ENCODE data around the gene PLB1.
A peak's percentile ranks its signal among the peaks of the same experiment; 100 is the strongest.
"Not testable (repeated sequence)": the region's sequence is repeated elsewhere in the genome, so short reads cannot be mapped to it uniquely, and the experiment has no call there.

PLB1 gene

DNA sequence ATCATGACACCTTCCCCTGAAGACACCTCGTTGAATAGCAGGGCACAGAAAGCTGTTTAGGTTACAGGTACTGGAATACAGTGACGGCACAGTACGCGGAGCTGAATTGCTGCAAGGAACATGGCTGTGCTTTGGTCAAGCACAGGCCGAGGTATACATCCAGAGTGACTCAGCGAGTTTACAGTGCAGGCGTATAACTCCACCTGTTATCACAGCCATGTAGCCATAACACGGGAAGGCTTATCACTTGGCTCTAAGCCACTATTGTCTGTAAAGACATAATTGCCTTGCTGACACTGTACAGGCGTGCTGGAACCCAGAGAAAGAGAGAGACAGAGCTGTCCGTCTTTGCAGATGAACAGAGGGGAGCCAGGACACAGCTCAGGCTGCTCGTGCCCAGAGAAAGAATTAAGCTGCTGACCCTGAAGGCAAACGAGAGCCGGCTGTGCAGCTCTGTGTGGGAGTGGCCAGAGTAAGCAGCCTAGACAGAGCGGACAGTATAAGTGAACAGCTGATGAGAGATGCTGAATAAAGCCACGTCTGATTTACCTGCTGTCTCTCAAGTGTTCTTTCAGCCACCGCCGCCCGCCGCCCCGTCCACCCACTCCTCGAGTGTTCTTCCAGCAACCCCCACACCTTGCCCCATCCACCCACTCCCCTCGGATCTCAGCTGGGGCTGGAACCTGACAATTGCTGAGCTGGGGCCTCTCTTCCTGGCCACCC lies 168.4 kb downstream of the PLB1 start:
- no peak overlapping the region for H3K27ac ChIP-seq (replicated peaks; ENCODE audit: low read length)
- no peak for DNase-seq (ENCODE audit: low spot score)
- H2BK5ac ChIP-seq (ENCODE audit: low read length) = no peak overlapping the region

DNA sequence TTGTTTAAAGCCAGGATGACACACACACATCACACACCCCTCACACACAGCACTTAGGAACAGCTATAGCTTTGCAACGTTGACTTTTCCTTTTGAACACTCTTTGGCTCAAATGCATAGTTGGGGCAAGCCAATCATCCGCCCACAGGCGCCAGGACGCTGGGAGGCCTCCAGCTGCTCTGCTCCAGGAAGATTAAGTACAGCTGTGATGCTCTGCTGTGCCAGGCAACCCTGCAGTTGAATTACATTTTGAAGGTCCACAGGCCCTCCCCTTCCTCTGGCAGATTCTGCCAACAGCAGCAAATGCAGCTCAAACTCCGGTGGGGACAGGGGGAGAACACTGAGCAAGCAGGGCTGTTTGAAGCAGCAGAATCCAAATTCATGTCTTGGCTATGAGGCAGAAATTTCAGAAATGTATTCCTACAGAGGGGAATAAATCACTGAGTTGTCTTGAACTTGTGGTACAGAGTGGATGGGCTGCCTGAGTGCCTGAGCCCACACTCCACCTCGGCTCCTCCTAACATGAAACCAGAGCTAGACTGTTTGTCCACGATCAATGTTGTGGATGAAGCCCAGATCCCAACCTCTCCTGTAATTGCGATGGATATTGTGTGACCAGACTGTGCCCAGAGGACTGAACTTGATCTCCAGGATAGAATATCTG lies 169.3 kb downstream of the PLB1 start:
- WGBS, 2 donors (ENCODE audit: extremely low coverage in 2 of 2, insufficient read length in 2 of 2, insufficient replicate concordance in 1 of 2) = no CpG with 5 or more reads among the region's 8 CpGs
- no peak overlapping the region for H4K91ac ChIP-seq (ENCODE audit: low read depth, low read length, poor library complexity)
- H3K36me3 ChIP-seq (replicated peaks in 1 of 2; ENCODE audit: control insufficient read depth in 2 of 2, insufficient read depth in 2 of 2, low read length in 2 of 2) = no peaks in the 10 kb centered on the region
- H3K27ac ChIP-seq (replicated peaks; ENCODE audit: low read length) = no peak overlapping the region
- H3K4me3 ChIP-seq (ENCODE audit: low read length in 2 of 2) = no peak overlapping the region
- no peak overlapping the region for H3K9ac ChIP-seq (ENCODE audit: low read depth, low read length, poor library complexity)
- H2AFZ ChIP-seq (ENCODE audit: low read length) = peak overlapping the region; percentile 53
- H3K18ac ChIP-seq (ENCODE audit: low read length) = no peak overlapping the region
- no peak overlapping the region for H3K4me2 ChIP-seq (ENCODE audit: insufficient read depth, low read length, poor library complexity, severe bottlenecking)
- peaks cover 8 to 18% of the 10 kb centered on the region in 2 donors for H3K4me1 ChIP-seq (ENCODE audit: control insufficient read depth in 2 of 2, insufficient read depth in 1 of 2, low read depth in 1 of 2, low read length in 2 of 2)
- no peak overlapping the region for H2BK5ac ChIP-seq (ENCODE audit: low read length)
- DNase-seq (ENCODE audit: low spot score) = no peak
- H3K9me3 ChIP-seq (replicated peaks in 1 of 2; ENCODE audit: control insufficient read depth in 2 of 2, insufficient read depth in 1 of 2, low read depth in 1 of 2, low read length in 2 of 2) = no peaks in the 10 kb centered on the region
- H3K23ac ChIP-seq (ENCODE audit: low read depth, low read length, poor library complexity) = no peak overlapping the region
- no peaks in the 10 kb centered on the region for H3K79me1 ChIP-seq (ENCODE audit: low read depth, low read length)
- no peak overlapping the region for H2BK12ac ChIP-seq (ENCODE audit: low read length)
- H2AK5ac ChIP-seq (ENCODE audit: low read depth, low read length) = no peak overlapping the region
- no peak overlapping the region for H4K8ac ChIP-seq (ENCODE audit: low read depth, low read length)
- no peak overlapping the region for H3K4ac ChIP-seq (ENCODE audit: low read length)
- H3K27me3 ChIP-seq (ENCODE audit: control insufficient read depth in 3 of 3, insufficient read depth in 3 of 3, low read depth in 1 of 3, low read length in 3 of 3) = no peaks in the 10 kb centered on the region
- H3K14ac ChIP-seq (ENCODE audit: low read length) = no peak overlapping the region
- no peak overlapping the region for H2BK15ac ChIP-seq (ENCODE audit: low read length)
- H2BK120ac ChIP-seq (ENCODE audit: low read depth, low read length) = no peak overlapping the region

More for the DNA sequence above, 168.4 kb downstream of the PLB1 start:
- no peak overlapping the region for H3K4ac ChIP-seq (ENCODE audit: low read length)
- peak overlapping the region; percentile 53 for H2AFZ ChIP-seq (ENCODE audit: low read length)
- no peaks in the 10 kb centered on the region for H3K36me3 ChIP-seq (replicated peaks in 1 of 2; ENCODE audit: control insufficient read depth in 2 of 2, insufficient read depth in 2 of 2, low read length in 2 of 2)
- H3K27me3 ChIP-seq (ENCODE audit: control insufficient read depth in 3 of 3, insufficient read depth in 3 of 3, low read depth in 1 of 3, low read length in 3 of 3) = no peaks in the 10 kb centered on the region
- no peak overlapping the region for H4K91ac ChIP-seq (ENCODE audit: low read depth, low read length, poor library complexity)
- H2BK120ac ChIP-seq (ENCODE audit: low read depth, low read length) = no peak overlapping the region
- H3K14ac ChIP-seq (ENCODE audit: low read length) = no peak overlapping the region
- no peak overlapping the region for H2AK5ac ChIP-seq (ENCODE audit: low read depth, low read length)
- no peak overlapping the region for H3K4me2 ChIP-seq (ENCODE audit: insufficient read depth, low read length, poor library complexity, severe bottlenecking)
- H4K8ac ChIP-seq (ENCODE audit: low read depth, low read length) = no peak overlapping the region
- peaks cover 8 to 16% of the 10 kb centered on the region in 2 donors for H3K4me1 ChIP-seq (ENCODE audit: control insufficient read depth in 2 of 2, insufficient read depth in 1 of 2, low read depth in 1 of 2, low read length in 2 of 2)
- H3K18ac ChIP-seq (ENCODE audit: low read length) = no peak overlapping the region
- peaks cover 0 to 7% of the 10 kb centered on the region in 2 donors for H3K9me3 ChIP-seq (replicated peaks in 1 of 2; ENCODE audit: control insufficient read depth in 2 of 2, insufficient read depth in 1 of 2, low read depth in 1 of 2, low read length in 2 of 2)
- no peak overlapping the region for H3K23ac ChIP-seq (ENCODE audit: low read depth, low read length, poor library complexity)
- H3K9ac ChIP-seq (ENCODE audit: low read depth, low read length, poor library complexity) = no peak overlapping the region
- no peak overlapping the region for H2BK12ac ChIP-seq (ENCODE audit: low read length)
- H3K4me3 ChIP-seq (ENCODE audit: low read length in 2 of 2) = no peak overlapping the region
- no peaks in the 10 kb centered on the region for H3K79me1 ChIP-seq (ENCODE audit: low read depth, low read length)
- no peak overlapping the region for H2BK15ac ChIP-seq (ENCODE audit: low read length)
- WGBS, 2 donors (ENCODE audit: extremely low coverage in 2 of 2, insufficient read length in 2 of 2, insufficient replicate concordance in 1 of 2) = no CpG with 5 or more reads among the region's 22 CpGs

DNA sequence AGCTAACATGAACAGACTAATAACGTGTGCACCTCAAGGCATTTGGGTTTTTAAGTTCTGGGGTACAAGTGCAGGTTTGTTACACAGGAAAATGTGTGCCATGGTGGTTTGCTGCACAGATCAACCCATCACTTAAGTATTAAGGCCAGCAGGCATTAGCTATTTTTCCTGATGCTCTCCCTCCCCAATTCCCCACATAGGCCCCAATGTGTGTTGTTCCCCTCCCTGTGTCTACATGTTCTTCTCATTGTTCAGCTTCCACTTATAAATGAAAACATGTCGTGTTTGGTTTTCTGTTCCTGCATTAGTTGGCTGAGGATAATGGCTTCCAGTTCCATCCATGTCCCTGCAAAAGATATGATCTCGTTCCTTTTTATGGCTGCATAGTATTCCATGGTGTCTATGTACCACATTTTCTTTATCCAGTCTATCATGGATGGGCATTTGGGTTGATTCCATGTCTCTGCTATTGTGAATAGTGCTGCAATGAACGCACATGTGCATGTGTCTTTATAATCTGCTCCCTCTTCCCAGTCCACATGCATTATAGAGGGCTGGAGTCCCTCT lies 170.0 kb downstream of the PLB1 start:
- not testable (repeated sequence) for H2AFZ ChIP-seq (ENCODE audit: low read length); H3K4me3 ChIP-seq (ENCODE audit: low read length in 2 of 2); H3K18ac ChIP-seq (ENCODE audit: low read length); H3K27me3 ChIP-seq (ENCODE audit: control insufficient read depth in 3 of 3, insufficient read depth in 3 of 3, low read depth in 1 of 3, low read length in 3 of 3); H3K4ac ChIP-seq (ENCODE audit: low read length); H4K91ac ChIP-seq (ENCODE audit: low read depth, low read length, poor library complexity); H2BK120ac ChIP-seq (ENCODE audit: low read depth, low read length); H2AK5ac ChIP-seq (ENCODE audit: low read depth, low read length); H3K27ac ChIP-seq (replicated peaks; ENCODE audit: low read length); H3K9me3 ChIP-seq (replicated peaks in 1 of 2; ENCODE audit: control insufficient read depth in 2 of 2, insufficient read depth in 1 of 2, low read depth in 1 of 2, low read length in 2 of 2); H3K36me3 ChIP-seq (replicated peaks in 1 of 2; ENCODE audit: control insufficient read depth in 2 of 2, insufficient read depth in 2 of 2, low read length in 2 of 2); H3K79me1 ChIP-seq (ENCODE audit: low read depth, low read length); H2BK5ac ChIP-seq (ENCODE audit: low read length); H2BK12ac ChIP-seq (ENCODE audit: low read length); H3K9ac ChIP-seq (ENCODE audit: low read depth, low read length, poor library complexity); H3K4me2 ChIP-seq (ENCODE audit: insufficient read depth, low read length, poor library complexity, severe bottlenecking); H2BK15ac ChIP-seq (ENCODE audit: low read length); H3K23ac ChIP-seq (ENCODE audit: low read depth, low read length, poor library complexity); H4K8ac ChIP-seq (ENCODE audit: low read depth, low read length); DNase-seq (ENCODE audit: low spot score); H3K14ac ChIP-seq (ENCODE audit: low read length)
- H3K4me1 ChIP-seq (ENCODE audit: control insufficient read depth in 2 of 2, insufficient read depth in 1 of 2, low read depth in 1 of 2, low read length in 2 of 2) = peaks cover 12 to 22% of the 10 kb centered on the region in 2 donors
- WGBS, 2 donors (ENCODE audit: extremely low coverage in 2 of 2, insufficient read length in 2 of 2, insufficient replicate concordance in 1 of 2) = no CpG with 5 or more reads among the region's 4 CpGs

DNA sequence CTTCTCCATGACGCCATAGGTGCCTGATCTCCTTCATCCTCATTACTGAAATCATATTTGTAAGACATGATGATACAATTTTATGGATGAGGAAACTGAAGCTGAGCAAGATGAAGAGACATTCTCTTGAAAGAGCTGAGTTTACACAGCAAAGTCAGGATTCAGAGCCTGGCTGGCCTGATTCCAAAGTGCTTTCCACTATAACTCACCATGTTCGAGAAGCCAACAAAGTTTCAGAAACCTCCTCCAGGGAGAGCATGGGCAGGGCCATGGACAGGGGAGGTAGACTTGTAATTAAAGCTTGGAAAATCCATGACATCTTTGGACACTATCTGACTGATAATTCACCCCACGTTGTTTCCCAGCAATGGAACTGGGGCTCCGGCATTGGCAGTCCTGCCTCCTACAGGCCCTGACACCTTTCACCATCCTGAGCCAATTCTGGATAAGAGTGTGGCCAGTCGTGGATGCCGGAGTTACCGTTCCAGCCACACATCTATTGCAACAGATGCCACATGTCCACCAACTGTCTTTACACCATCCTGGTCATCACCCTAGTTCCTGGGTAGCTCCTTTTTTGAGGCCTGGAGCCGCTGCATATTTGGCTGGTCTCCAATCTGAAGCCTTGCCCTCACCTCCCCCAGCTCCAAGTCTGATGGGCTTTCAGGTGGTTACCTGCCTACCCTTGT lies 170.8 kb downstream of the PLB1 start:
- Histone ChIP-seq H3K4me2 (ENCODE audit: insufficient read depth, low read length, poor library complexity, severe bottlenecking) (no peak overlapping the region), H3K23ac (ENCODE audit: low read depth, low read length, poor library complexity) (no peak overlapping the region), H3K9ac (ENCODE audit: low read depth, low read length, poor library complexity) (no peak overlapping the region), H3K36me3 (replicated peaks in 1 of 2; ENCODE audit: control insufficient read depth in 2 of 2, insufficient read depth in 2 of 2, low read length in 2 of 2) (no peaks in the 10 kb centered on the region), H2BK12ac (ENCODE audit: low read length) (no peak overlapping the region), H2AK5ac (ENCODE audit: low read depth, low read length) (no peak overlapping the region), H2AFZ (ENCODE audit: low read length) (no peak overlapping the region), H3K4me1 (ENCODE audit: control insufficient read depth in 2 of 2, insufficient read depth in 1 of 2, low read depth in 1 of 2, low read length in 2 of 2) (peaks cover 13 to 24% of the 10 kb centered on the region in 2 donors), H3K9me3 (replicated peaks in 1 of 2; ENCODE audit: control insufficient read depth in 2 of 2, insufficient read depth in 1 of 2, low read depth in 1 of 2, low read length in 2 of 2) (no peaks in the 10 kb centered on the region), H2BK120ac (ENCODE audit: low read depth, low read length) (no peak overlapping the region), H2BK15ac (ENCODE audit: low read length) (no peak overlapping the region), H4K91ac (ENCODE audit: low read depth, low read length, poor library complexity) (no peak overlapping the region), H3K4me3 (ENCODE audit: low read length in 2 of 2) (no peak overlapping the region), H4K8ac (ENCODE audit: low read depth, low read length) (no peak overlapping the region), H2BK5ac (ENCODE audit: low read length) (no peak overlapping the region), H3K14ac (ENCODE audit: low read length) (no peak overlapping the region), H3K27ac (replicated peaks; ENCODE audit: low read length) (no peak overlapping the region), H3K27me3 (ENCODE audit: control insufficient read depth in 3 of 3, insufficient read depth in 3 of 3, low read depth in 1 of 3, low read length in 3 of 3) (no peaks in the 10 kb centered on the region), H3K79me1 (ENCODE audit: low read depth, low read length) (no peaks in the 10 kb centered on the region), H3K18ac (ENCODE audit: low read length) (no peak overlapping the region), H3K4ac (ENCODE audit: low read length) (no peak overlapping the region)
- no peak for DNase-seq (ENCODE audit: low spot score)
- WGBS, 2 donors (ENCODE audit: extremely low coverage in 2 of 2, insufficient read length in 2 of 2, insufficient replicate concordance in 1 of 2) = no CpG with 5 or more reads among the region's 8 CpGs
